ENCODE data around the gene OR4C45.
"Not testable (repeated sequence)": the region's sequence is repeated elsewhere in the genome, so short reads cannot be mapped to it uniquely, and the experiment has no call there.

Gene OR4C45

DNA sequence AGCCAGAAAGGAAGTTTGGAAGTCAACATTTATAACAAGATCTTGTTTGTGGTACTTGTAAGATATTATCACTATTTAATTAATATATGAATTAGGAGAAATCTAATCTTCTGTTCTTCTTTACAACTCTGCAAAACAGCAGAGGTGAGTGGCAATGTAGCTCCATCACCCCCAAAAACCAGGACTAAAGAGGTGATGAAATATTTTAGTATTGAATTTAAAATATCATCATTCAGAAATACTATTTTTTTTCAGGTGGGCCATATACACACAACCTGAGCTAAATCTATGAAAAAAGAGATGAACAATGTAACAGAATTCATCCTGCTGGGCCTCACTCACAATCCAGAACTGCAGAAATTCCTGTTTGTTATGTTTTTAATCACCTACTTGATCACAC is at the start of gene OR4C45:
Gene OR4C45, plus strand, starts transcription at position 301 of the 400 bp plus-strand sequence.
- no peak for DNase-seq

DNA sequence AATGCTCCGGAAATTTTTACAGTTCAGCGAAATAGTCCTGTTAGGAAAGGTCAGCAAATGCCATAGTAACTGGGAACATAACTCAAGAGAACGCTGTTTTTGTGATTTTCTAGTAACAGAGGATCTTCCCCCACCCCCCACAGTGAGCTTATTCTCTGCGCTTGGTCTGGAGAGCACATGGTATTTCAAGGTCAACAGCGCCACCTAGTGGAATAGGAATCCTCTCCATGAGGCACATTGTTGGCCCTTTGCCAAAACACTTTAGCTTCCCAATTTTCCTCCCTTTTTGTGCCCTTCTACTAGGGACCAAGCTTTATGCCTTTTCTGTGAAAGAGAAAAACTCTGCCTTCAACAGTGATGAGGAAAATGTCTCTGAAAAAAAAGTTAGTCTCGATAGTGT is 37.1 kb upstream of the OR4C45 start:
- no peak for DNase-seq

DNA sequence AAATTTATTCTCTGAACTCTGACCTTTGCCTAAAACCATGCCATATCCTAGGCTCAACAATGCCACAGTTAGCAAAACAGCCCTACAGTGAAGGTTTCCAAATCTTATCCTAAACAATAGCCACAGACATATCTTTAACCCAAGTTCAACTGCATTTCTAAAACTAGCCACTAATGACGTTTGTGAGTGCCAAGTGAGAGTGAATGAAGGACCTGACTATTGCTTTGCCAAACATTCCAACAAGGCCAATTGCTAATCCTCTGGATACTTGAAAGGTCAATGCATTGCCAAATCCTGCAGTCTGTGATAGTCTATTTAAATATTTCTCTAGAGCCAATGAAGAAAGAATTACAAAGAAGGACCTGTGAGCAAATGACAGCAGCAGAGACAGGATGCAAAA is 2.5 kb upstream of the OR4C45 start:
- no peak for DNase-seq

DNA sequence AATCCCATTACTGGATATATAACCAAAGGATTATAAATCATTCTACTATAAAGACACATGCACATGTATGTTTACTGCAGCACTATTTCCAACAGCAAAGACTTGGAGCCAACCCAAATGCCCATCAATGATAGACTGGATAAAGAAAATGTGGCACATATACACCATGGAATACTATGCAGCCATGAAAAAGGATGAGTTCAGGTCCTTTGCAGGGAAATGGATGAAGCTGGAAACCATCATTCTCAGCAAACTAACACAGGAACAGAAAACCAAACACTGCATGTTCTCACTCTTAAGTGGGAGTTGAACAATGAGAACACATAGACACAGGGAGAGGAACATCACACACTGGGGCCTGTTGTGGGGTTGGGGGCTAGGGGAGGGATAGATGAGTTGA is 3.6 kb downstream of the OR4C45 start:
- DNase-seq, result not testable (repeated sequence)

DNA sequence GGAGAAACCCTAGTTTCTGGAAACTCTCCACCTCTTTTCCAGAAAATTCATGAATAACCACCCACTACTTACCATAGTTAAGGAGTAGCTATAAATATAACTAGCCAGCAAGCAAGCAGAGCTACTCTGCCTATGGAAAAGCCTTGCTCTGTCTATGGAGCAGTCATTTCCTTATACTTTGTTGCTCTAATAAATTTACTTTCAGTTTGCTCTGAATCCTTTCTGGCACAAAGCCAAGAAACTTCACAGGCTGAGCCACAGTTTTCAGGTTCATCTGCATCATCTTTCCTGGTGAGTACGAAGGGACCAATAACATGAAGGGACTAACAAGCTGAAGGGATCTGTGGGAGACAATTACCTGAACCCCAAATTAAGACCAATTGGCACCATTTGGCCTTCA is 4.6 kb downstream of the OR4C45 start:
- DNase-seq, result no peak

DNA sequence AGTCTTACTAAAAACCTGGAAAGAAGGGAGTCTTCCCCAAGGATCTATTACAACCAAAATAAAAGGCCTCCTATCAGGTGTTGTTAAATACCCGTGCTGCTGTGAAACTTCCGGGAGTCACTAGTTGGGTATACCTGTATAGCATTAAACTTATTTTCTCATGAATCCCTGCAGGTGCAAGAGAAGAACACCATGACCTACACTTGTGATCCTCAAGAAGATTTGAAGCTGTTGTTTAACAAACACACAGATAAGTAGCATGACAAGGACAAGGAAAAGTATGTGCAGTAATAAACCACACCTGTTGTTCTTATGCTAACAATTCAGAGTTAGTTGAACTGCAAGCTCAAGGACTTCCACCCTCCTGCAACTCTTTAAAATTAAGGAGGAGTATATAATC is 12.0 kb downstream of the OR4C45 start:
- DNase-seq, result no peak

DNA sequence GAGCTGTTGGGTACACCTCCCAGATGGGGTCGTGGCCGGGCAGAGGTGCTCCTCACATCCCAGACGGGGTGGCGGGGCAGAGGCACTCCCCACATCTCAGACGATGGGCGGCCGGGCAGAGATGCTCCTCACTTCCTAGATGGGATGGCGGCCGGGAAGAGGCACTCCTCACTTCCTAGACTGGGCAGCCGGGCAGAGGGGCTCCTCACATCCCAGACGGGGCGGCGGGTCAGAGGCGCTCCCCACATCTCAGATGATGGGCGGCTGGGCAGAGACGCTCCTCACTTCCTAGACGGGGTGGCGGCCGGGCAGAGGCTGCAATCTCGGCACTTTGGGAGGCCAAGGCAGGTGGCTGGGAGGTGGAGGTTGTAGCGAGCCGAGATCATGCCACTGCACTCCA is 30.4 kb downstream of the OR4C45 start:
- not testable (repeated sequence) for DNase-seq

DNA sequence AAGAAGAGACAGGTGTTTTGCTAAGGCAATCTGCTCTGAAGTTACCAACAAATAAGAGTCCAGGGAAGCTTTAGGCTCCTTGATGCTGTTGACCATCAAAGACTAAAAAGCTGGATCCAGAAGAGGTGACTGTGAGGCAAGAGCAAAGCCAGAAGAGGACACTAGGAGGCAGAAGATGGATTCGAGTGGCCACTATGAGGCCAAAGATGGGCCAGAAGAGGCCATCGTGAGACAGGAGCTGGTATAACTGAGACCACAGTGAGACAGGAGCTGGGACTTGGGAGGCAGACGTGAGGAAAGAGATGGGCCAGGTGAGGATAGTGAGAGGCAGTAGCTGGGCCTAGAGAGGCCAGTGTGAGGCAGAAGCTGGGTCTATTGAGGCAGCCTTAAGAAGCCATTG is 37.7 kb downstream of the OR4C45 start:
- no peak for DNase-seq

DNA sequence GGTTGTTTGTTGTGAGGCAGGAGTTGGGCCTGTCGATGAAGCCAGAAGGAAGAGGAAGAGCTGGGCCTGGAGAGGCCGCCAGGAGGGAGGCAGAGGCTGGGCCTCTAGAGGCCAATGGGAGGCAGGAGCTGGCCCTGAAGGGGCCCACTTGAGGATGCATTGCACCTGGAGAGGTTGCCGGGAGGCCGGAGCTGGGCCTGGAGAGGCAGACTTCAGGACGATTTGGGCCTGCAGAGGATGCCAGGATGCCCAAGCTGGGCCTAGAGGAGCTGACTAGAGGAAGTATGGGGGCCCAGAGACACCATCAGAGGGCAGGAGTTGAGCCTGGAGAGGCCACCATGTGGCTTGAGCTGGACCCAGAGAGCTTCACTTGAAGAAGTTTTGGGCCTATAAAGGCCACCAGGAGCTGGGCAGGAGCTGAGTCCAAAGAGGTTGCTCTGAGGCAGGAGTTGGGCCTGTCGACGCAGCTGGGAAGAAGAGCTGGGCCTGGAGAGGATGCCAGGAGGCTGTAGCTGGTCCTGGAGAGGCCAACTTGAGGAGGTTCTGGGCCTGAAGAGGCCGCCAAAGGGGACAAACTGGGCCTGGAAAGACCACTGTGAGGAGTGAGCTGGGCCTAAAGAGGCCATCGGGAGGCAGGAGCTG is 39.0 kb downstream of the OR4C45 start:
- DNase-seq, result no peak

DNA sequence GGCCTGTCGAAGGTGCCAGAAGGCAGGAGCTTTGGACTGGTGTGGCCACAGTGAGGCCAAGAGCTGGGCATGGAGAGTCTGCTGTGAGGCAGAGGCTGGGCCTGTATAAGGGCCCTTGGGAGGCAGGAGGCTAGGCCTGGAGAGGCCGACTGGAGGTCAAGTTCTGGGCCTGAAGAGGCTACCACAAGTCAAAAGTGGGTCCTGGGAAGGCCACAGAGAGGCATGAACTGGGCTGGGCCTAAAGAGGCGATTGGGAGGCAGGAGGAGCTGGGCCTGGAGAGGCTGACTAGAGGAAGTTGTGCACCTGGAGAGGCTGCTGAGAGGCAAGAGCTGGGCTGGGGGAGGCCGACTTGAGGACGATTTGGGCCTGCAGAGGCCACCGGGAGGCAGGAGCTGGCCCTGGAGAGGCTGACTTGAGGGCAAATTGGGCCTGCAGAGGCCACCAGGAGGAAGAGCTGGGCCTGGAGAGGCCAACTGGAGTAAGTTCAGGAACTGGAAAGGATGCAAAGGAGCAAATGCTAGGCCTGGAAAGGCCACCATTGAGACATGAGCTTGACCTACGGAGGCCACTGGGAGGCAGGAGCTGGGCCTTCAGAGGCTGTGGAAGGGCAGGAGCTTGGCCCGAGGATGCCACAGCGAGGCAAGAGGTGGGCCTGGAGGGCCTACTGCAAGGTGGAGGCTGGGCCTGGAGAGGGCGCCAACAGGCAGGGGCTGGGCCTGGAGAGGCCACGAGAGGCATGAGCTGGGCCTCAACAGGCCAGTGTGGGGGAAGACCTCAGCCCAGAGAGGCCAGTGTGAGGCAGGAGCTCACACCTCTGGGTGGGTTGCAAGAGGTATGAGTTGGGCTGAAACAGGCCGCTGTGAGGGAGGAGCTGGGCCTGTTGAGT is 39.8 kb downstream of the OR4C45 start:
- DNase-seq, result no peak

DNA sequence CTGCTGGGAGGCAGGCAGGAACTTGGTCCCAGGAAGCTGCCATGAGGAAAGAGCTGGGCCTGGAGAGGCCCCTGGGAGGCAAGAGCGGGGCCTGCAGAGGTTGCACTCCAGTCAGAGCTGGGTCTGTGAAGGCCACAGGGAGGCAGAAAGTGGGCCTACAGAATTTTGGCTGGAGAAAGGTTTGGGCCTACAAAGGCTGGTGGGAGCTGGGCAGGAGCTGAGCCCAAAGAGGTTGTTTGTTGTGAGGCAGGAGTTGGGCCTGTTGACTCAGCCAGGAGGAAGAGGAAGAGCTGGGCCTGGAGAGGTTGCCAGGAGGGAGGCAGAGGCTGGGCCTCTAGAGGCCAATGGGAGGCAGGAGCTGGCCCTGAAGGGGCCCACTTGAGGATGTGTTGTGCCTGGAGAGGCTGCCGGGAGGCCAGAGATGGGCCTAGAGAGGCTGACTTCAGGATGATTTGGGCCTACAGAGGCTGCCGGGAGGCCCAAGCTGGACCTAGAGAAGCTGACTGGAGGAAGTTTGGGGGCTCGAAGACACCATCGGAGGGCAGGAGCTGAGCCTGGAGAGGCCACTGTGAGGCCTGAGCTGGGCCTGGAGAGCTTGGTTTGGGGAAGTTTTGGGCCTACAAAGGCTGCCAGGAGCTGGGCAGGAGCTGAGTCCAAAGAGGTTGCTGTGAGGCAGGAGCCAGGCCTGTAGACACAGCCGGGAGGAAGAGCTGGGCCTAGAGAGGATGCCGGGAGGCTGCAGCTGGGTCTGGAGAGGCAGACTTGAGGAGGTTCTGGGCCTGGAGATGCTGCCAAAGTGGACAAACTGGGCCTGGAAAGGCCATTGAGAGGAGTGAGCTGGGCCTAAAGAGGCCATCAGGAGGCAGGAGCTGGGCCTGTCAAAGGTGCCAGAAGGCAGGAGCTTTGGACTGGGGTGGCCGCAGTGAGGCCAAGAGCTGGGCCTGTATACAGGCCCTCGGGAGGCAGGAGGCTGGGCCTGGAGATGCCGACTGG is 40.7 kb downstream of the OR4C45 start:
- no peak for DNase-seq

DNA sequence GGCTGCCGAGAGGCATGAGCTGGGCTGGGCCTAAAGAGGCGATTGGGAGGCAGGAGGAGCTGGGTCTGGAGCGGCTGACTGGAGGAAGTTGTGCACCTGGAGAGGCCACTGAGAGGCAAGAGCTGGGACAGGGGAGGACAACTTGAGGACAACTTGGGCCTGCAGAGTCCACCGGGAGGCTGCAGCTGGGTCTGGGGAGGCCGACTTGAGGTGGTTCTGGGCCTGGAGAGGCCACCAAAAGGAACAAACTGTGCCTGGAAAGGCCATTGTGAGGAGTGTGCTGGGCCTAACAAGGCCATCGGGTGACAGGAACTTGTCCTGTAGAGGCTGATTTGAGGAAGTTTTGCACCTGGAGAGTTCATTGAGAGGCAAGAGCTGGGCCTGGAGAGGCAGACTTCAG is 41.5 kb downstream of the OR4C45 start:
- DNase-seq, result no peak

DNA sequence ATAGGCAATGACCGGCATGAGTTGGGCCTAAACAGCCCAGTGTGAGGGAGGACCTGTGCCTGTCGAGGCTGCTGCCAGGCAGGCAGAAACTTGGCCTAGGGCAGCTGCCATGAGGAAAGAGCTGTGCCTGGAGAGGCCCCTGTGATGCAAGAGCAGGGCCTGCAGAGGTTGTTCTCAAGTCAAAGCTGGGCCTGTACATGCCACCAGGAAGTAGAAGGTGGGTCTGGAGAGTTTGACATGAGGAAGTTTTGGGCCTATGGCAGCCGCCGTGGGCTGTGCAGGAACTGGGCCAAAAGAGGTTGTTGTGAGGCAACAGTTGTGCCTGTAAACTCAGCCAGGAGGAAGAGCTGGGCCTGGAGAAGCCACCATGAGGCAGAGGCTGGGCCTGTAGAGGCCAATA is 43.2 kb downstream of the OR4C45 start:
- no peak for DNase-seq

DNA sequence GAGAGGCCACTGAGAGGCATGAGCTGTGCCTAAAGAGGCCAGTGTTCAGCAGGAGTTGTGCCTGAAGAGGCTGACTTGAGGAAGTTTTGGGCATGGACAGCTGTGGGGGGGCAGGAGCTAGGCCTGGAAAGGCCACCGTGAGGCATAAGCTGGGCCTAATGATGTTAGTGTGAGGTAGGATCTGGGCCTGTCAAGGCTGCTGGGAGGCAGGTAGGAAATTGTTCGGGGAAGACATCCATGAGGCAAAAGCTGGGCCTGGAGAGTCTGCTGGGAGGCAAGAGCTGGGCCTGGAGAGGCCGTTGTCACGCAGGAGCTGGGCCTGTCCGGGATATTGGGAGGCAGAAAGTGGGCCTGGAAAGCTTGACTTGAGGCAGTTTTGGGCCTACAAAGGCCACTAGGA is 44.9 kb downstream of the OR4C45 start:
- no peak for DNase-seq

DNA sequence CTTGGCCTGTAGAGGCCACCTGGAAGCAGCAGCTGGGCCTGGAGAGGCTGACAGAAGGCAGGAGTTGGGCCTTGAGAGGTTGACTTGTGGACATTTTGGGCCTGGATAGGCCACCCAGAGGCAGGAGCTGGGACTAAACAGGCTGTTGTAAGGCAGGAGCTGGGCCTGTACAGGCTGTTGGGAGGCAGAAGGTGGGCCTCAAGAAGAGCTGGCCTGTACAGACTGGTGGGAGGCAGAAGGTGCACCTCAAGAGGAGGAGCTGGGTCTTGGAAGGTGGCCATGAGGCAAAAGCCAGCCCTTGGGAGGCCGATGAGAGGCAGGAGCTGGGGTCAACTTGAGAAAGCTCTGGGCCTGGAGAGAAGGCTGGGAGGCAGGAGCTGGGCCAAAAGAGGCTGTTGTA is 45.3 kb downstream of the OR4C45 start:
- no peak for DNase-seq

DNA sequence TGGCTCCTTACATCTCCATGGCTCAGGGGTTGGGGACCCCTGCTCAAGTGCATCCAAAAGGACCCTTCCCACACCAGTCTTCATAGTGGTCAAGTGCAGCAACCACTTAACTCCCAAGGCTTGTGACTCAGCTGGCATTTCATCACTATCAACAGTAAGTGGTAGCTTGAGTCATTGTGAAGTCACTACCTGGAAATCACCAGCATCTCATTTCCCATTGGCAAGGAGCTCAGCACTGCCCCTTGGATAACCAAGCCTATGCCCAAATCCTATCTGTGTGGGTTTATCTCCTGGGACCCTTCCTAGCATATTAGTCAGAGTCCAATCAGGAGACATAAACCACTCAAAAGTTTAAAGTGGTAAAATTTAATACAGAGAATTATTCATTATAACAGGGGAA is 46.3 kb downstream of the OR4C45 start:
- not testable (repeated sequence) for DNase-seq

DNA sequence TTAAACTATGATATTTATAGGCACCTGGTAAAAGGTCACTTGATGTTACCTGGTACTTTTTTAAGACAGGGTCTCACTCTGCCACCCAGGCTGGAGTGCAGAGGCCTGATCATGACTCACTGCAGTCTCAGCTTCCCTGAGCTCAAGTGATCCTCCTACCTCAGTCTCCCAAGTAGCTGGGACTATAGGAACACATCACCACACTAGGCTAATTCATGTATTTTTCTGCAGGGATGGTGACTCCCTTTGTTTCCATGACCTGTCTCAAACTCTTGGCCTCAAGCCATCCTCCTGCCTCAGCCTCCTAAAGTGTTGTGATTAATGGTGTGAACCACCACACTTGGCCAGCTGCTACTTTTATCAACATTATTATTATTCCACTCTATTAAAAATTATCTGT is 47.6 kb downstream of the OR4C45 start:
- DNase-seq, result no peak
